HUES64 (cell line): ENCODE data around the gene GABRG2.

ENCODE experiments used
- H3K27ac ChIP-seq: 2 replicates; pipeline ENCODE4 v1.7.0; 2013; ENCODE audit warnings: low read depth, low read length, inconsistent platforms
- H3K27me3 ChIP-seq: 2 replicates; pipeline ENCODE4 v1.6.1; 2013; ENCODE audit warnings: mild to moderate bottlenecking, low read length; ENCODE audit not compliant: insufficient read depth
- H3K36me3 ChIP-seq: 2 replicates; pipeline ENCODE4 v1.6.1; 2013; ENCODE audit warnings: mild to moderate bottlenecking, low read length; ENCODE audit not compliant: insufficient read depth
- H3K4me1 ChIP-seq: 2 replicates; pipeline ENCODE4 v1.6.1; 2013; ENCODE audit warnings: mild to moderate bottlenecking, low read length, moderate library complexity; ENCODE audit not compliant: insufficient read depth
- H3K4me3 ChIP-seq: 2 replicates; pipeline ENCODE4 v1.5.1; 2013; ENCODE audit warnings: mild to moderate bottlenecking, low read length, moderate library complexity
- H3K9ac ChIP-seq: 2 replicates; pipeline ENCODE4 v1.6.1; 2013; ENCODE audit warnings: mild to moderate bottlenecking, low read depth, low read length
- H3K9me3 ChIP-seq: 2 replicates; pipeline ENCODE4 v1.6.1; 2013; ENCODE audit warnings: low read depth, low read length; ENCODE audit not compliant: insufficient read depth
- WGBS: fragments of 150-250, 120-280 bp; methylation state at CpG from one replicate; pipeline ENCODE4 v1.1.7; 2013; ENCODE audit warnings: missing lambda C conversion rate; 5-methylcytosine and 5-hydroxymethylcytosine counted together

Gene GABRG2

GRCh38 chr5:162091336-162091735 lies 23.8 kb downstream of the GABRG2 start:
- H3K9me3 ChIP-seq = no peaks in the 10 kb centered on the region
- no peak overlapping the region for H3K9ac ChIP-seq
- no peaks in the 10 kb centered on the region for H3K36me3 ChIP-seq
- no peak overlapping the region for H3K27ac ChIP-seq
- H3K4me1 ChIP-seq = peaks cover 1% of the 10 kb centered on the region
- no CpG with 5 or more reads among the region's 2 CpGs for WGBS
- no peak overlapping the region for H3K4me3 ChIP-seq
- H3K27me3 ChIP-seq = no peaks in the 10 kb centered on the region

GRCh38 chr5:162096448-162096847 lies 28.9 kb downstream of the GABRG2 start:
- H3K9ac ChIP-seq = no peak overlapping the region
- H3K27me3 ChIP-seq = no peaks in the 10 kb centered on the region
- H3K27ac ChIP-seq = no peak overlapping the region
- no peaks in the 10 kb centered on the region for H3K9me3 ChIP-seq
- H3K4me1 ChIP-seq = peaks cover 26% of the 10 kb centered on the region
- no peaks in the 10 kb centered on the region for H3K36me3 ChIP-seq
- no peak overlapping the region for H3K4me3 ChIP-seq
- 83% methylated on average over 1 of the region's 2 CpGs for WGBS

GRCh38 chr5:162107591-162107990 lies 40.0 kb downstream of the GABRG2 start:
- H3K4me3 ChIP-seq = no peak overlapping the region
- WGBS = 96% methylated on average over 1 of the region's 2 CpGs
- H3K27ac ChIP-seq = no peak overlapping the region
- H3K9ac ChIP-seq = no peak overlapping the region
- no peaks in the 10 kb centered on the region for H3K9me3 ChIP-seq
- H3K4me1 ChIP-seq = peaks cover 10% of the 10 kb centered on the region
- H3K36me3 ChIP-seq = no peaks in the 10 kb centered on the region
- H3K27me3 ChIP-seq = no peaks in the 10 kb centered on the region

DNA sequence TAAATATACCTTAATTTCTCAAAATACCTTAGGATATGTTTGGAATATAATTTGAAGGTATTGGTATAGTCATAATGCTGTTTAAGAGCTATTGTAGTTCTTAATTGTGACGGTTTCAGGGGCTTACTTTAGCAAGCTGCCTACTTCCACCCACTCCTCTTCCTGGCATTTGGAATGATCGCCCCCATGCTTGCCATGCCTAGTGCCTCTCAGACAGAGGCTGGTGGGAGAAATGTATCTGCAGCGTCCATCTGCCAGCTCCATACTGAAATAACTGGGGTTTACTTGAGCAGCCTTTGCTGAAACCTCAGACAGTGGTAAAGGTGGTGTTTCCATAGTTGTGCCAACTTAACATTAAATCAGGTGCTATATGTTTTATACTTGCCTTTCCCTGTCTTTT lies 52.2 kb downstream of the GABRG2 start:
- WGBS = 88% methylated on average over 3 of the region's 3 CpGs
- Histone ChIP-seq H3K27ac (no peak overlapping the region), H3K9me3 (no peaks in the 10 kb centered on the region), H3K4me1 (peaks cover 9% of the 10 kb centered on the region; the same call in 1 of the 2 replicates), H3K4me3 (no peak overlapping the region), H3K36me3 (no peaks in the 10 kb centered on the region), H3K27me3 (no peaks in the 10 kb centered on the region), H3K9ac (no peak overlapping the region)

DNA sequence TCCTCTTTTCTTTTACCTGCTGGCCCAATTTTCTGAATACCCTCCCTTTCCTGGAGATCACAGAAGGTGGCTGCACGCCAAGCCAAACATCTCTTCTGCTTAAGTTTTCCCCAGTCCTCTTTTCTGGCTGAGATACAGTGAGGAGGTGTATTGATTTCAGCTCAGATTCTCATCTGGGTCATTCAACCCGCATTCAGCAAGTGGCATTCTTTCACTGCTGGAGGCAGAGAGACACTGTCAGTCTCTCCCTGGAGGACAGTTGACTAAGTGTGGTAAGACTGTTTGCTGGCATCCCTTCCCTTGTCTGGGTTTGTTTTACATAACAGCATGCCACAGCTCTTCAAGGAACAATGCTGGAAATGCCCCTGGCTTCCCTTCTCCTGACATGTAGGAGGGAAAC lies 60.5 kb downstream of the GABRG2 start:
- WGBS = 8% methylated on average over 2 of the region's 2 CpGs
- H3K9ac ChIP-seq = peak overlapping the region; percentile 11; the same call in 1 of the 2 replicates
- peak overlapping the region; percentile 83 for H3K27ac ChIP-seq
- H3K27me3 ChIP-seq = no peaks in the 10 kb centered on the region
- H3K9me3 ChIP-seq = no peaks in the 10 kb centered on the region
- no peak overlapping the region for H3K4me3 ChIP-seq
- no peaks in the 10 kb centered on the region for H3K36me3 ChIP-seq
- H3K4me1 ChIP-seq = peaks cover 47% of the 10 kb centered on the region

- Histone ChIP-seq H3K4me3 (no peak overlapping the region), H3K27ac (no peak overlapping the region), H3K4me1 (peaks cover 29% of the 10 kb centered on the region), H3K27me3 (no peaks in the 10 kb centered on the region), H3K9ac (no peak overlapping the region), H3K36me3 (no peaks in the 10 kb centered on the region), H3K9me3 (no peaks in the 10 kb centered on the region)
Measured at GRCh38 chr5:162132348-162132747, 64.8 kb downstream of the GABRG2 start.

- Histone ChIP-seq H3K27ac (no peak overlapping the region), H3K9me3 (no peaks in the 10 kb centered on the region), H3K36me3 (no peaks in the 10 kb centered on the region), H3K27me3 (no peaks in the 10 kb centered on the region), H3K4me3 (no peak overlapping the region), H3K9ac (no peak overlapping the region), H3K4me1 (no peaks in the 10 kb centered on the region)
- 94% methylated on average over 3 of the region's 3 CpGs for WGBS
Measured at GRCh38 chr5:162139190-162139589, 71.6 kb downstream of the GABRG2 start.

GRCh38 chr5:162154242-162154641 lies 86.7 kb downstream of the GABRG2 start:
- no peak overlapping the region for H3K4me3 ChIP-seq
- H3K4me1 ChIP-seq = no peaks in the 10 kb centered on the region
- no peak overlapping the region for H3K9ac ChIP-seq
- no peaks in the 10 kb centered on the region for H3K9me3 ChIP-seq
- no CpG with 5 or more reads among the region's 1 CpG for WGBS
- H3K36me3 ChIP-seq = no peaks in the 10 kb centered on the region
- H3K27ac ChIP-seq = no peak overlapping the region
- no peaks in the 10 kb centered on the region for H3K27me3 ChIP-seq

GRCh38 chr5:162160401-162160800 lies 92.8 kb downstream of the GABRG2 start:
- H3K4me1 ChIP-seq = no peaks in the 10 kb centered on the region; the same call in 1 of the 2 replicates
- no peak overlapping the region for H3K9ac ChIP-seq
- no peaks in the 10 kb centered on the region for H3K36me3 ChIP-seq
- 94% methylated on average over 2 of the region's 2 CpGs for WGBS
- no peaks in the 10 kb centered on the region for H3K9me3 ChIP-seq
- H3K27ac ChIP-seq = no peak overlapping the region
- H3K27me3 ChIP-seq = no peaks in the 10 kb centered on the region
- H3K4me3 ChIP-seq = no peak overlapping the region

DNA sequence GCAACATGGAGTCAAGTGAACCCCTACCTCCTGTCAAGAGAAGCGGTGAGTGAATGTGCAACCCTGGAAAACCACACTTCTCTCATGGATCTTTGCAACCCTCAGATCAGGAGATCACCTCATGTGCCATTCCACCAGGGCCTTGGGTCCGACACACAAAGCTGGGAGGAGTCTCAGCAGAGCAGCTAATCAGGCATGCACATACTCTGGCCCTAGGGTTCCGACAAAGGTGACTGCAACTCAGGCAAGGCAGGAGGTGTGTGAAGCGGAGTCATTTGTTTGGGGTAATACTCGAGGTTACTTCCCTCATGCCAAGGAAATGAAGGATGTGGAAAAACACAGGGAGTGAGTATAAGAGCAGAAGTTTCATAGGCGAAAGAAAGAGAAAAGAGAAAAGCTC lies 96.1 kb downstream of the GABRG2 start:
- Histone ChIP-seq H3K27me3 (no peaks in the 10 kb centered on the region), H3K9ac (no peak overlapping the region), H3K4me3 (no peak overlapping the region), H3K27ac (no peak overlapping the region), H3K36me3 (no peaks in the 10 kb centered on the region), H3K4me1 (no peaks in the 10 kb centered on the region; the same call in 1 of the 2 replicates), H3K9me3 (no peaks in the 10 kb centered on the region)
- WGBS = 92% methylated on average over 6 of the region's 6 CpGs

GRCh38 chr5:162174358-162174974 lies 106.9 kb downstream of the GABRG2 start:
- no peak overlapping the region for H3K9ac ChIP-seq
- no peak overlapping the region for H3K4me3 ChIP-seq
- H3K36me3 ChIP-seq = no peaks in the 10 kb centered on the region
- H3K4me1 ChIP-seq = no peaks in the 10 kb centered on the region
- H3K27ac ChIP-seq = no peak overlapping the region
- no peaks in the 10 kb centered on the region for H3K27me3 ChIP-seq
- H3K9me3 ChIP-seq = no peaks in the 10 kb centered on the region
- 74% methylated on average over 2 of the region's 6 CpGs for WGBS

DNA sequence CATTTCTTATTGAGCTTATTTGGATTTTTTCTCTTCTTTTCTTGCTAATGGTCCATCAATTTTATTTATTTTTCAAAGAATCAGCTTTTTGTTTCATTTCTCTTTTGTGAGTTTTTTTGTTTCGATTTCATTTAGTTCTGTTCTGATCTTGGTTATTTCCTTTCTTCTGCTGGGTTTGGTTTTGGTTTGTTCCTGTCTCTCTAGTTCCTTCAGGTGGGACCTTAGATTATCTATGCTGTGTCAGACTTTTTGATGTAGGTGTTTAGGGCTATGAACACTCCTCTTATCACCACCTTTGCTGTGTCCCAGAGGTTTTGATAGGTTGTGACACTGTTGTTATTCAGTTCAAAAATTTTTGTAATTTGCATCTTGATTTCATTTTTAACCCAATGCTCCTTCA lies 119.8 kb downstream of the GABRG2 start:
- Histone ChIP-seq H3K9me3 (no peaks in the 10 kb centered on the region), H3K27me3 (no peaks in the 10 kb centered on the region), H3K36me3 (no peaks in the 10 kb centered on the region), H3K4me3 (no peak overlapping the region), H3K4me1 (no peaks in the 10 kb centered on the region), H3K27ac (no peak overlapping the region), H3K9ac (no peak overlapping the region)
- WGBS = 100% methylated on average over 1 of the region's 1 CpG
